ENCODE data around the gene BEGAIN. TPM values are rescaled to one million over a fixed set of nuclear protein-coding genes. Genes with fewer than 3 reads are reported as not detected.

BEGAIN gene
- total RNA-seq, 4 donors from 2014 or later: 9.6 to 17.0 (median 11.6) TPM

GRCh38 chr14:100589760-100590469, 2.7 kb upstream of the BEGAIN start:
- Histone ChIP-seq H3K27ac (no peak overlapping the region), H3K27me3 (peaks cover 0 to 38% of the 10 kb centered on the region in 2 donors), H3K4me3 (no peak overlapping the region), H3K4me1 (peaks cover 0 to 18% (median 0%) of the 10 kb centered on the region in 4 donors), H3K9me3 (no peaks in the 10 kb centered on the region), H3K36me3 (no peaks in the 10 kb centered on the region)
- WGBS, 2 donors: 85 to 88% methylated on average over 8 of the region's 8 CpGs
- no peak for DNase-seq (ENCODE audit: low spot score in 2 of 2)
- TF ChIP-seq POLR2A (IDR thresholded peaks at IDR 0.05): no peak
- no peak for TF ChIP-seq CTCF (IDR thresholded peaks at IDR 0.05)
- no peak for TF ChIP-seq EP300 (IDR thresholded peaks at IDR 0.05)

GRCh38 chr14:100589071-100589759, 2.0 kb upstream of the BEGAIN start:
- Histone ChIP-seq H3K36me3 (no peaks in the 10 kb centered on the region), H3K9me3 (no peaks in the 10 kb centered on the region), H3K4me1 (peaks cover 0 to 18% (median 0%) of the 10 kb centered on the region in 4 donors), H3K27ac (no peak overlapping the region), H3K27me3 (peaks cover 0 to 38% of the 10 kb centered on the region in 2 donors), H3K4me3 (no peak overlapping the region)
- DNase-seq (ENCODE audit: low spot score in 2 of 2): no peak
- TF ChIP-seq EP300 (IDR thresholded peaks at IDR 0.05) (no peak), CTCF (IDR thresholded peaks at IDR 0.05) (no peak), POLR2A (IDR thresholded peaks at IDR 0.05) (no peak)
- 70% methylated on average over 8 to 10 of the region's 13 CpGs for WGBS, 2 donors

GRCh38 chr14:100588671-100589070, 1.5 kb upstream of the BEGAIN start:
- peaks cover 0 to 18% (median 0%) of the 10 kb centered on the region in 4 donors for H3K4me1 ChIP-seq
- H3K36me3 ChIP-seq: no peaks in the 10 kb centered on the region
- no peaks in the 10 kb centered on the region for H3K9me3 ChIP-seq
- TF ChIP-seq POLR2A (IDR thresholded peaks at IDR 0.05): no peak
- no peak for TF ChIP-seq CTCF (IDR thresholded peaks at IDR 0.05)
- TF ChIP-seq EP300 (IDR thresholded peaks at IDR 0.05): no peak
- no peak for DNase-seq (ENCODE audit: low spot score in 2 of 2)
- peaks cover 0 to 38% of the 10 kb centered on the region in 2 donors for H3K27me3 ChIP-seq
- 60 to 74% methylated on average over 5 to 10 of the region's 10 CpGs for WGBS, 2 donors
- no peak overlapping the region for H3K4me3 ChIP-seq
- H3K27ac ChIP-seq: no peak overlapping the region

DNA sequence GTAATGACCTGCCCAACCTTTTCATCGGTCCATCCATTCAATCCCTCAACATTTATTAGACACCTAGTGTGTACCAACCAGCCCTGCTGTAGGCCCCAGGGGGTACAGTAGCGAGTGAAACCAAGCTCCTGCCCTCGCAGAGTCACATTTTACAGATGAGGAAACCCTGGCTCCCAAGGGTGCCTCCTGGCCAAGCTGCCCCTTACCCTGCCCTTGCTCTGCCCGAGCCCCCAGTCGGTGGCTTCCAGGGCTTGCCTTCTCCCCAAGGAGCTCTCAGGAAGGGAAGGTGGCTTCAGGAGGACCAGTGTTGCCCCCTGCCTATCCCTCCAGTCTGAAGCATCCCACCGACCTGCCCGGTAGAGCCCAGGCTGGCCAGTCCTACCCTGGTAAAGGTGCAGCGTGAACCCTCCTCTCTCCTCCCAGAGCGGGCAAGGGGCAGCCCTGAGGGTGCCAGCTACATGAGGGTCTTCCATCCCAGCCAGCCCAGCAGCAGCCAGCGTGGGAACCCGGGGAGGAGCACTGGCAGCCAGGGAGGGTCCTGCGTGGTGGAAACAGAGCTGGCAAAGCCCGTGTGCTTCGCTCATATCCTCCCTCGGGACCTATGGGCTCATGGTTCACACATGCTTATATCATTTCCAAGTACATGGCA, 670 bp upstream of the BEGAIN start:
- peaks cover 0 to 18% (median 0%) of the 10 kb centered on the region in 4 donors for H3K4me1 ChIP-seq
- no peak overlapping the region for H3K27ac ChIP-seq
- H3K4me3 ChIP-seq: peak overlapping the region in 1 of 4 donors; percentile 64
- no peaks in the 10 kb centered on the region for H3K36me3 ChIP-seq
- 49 to 52% methylated on average over 14 to 15 of the region's 15 CpGs for WGBS, 2 donors
- TF ChIP-seq CTCF (IDR thresholded peaks at IDR 0.05): no peak
- H3K9me3 ChIP-seq: no peaks in the 10 kb centered on the region
- H3K27me3 ChIP-seq: peaks cover 0 to 38% of the 10 kb centered on the region in 2 donors
- no peak for DNase-seq (ENCODE audit: low spot score in 2 of 2)
